HUDEP-2 (cell line): ENCODE measurements around the gene MYO16.
"Not testable (repeated sequence)": the region's sequence is repeated elsewhere in the genome, so short reads cannot be mapped to it uniquely, and the experiment has no call there.

ENCODE experiments used
- DNase-seq, 76 experiments: peaks; one replicate each; lab custom pipeline; 2025; ENCODE audit not compliant: unreplicated experiment in 76 of 76; lab: John Stamatoyannopoulos, UW

MYO16 gene

GRCh38 chr13:108877300-108877699, 247.9 kb downstream of the MYO16 start:
- DNase-seq = peak in 1 of 76 experiments; percentile 9

GRCh38 chr13:108878732-108879131, 249.3 kb downstream of the MYO16 start:
- no peak for DNase-seq

DNA sequence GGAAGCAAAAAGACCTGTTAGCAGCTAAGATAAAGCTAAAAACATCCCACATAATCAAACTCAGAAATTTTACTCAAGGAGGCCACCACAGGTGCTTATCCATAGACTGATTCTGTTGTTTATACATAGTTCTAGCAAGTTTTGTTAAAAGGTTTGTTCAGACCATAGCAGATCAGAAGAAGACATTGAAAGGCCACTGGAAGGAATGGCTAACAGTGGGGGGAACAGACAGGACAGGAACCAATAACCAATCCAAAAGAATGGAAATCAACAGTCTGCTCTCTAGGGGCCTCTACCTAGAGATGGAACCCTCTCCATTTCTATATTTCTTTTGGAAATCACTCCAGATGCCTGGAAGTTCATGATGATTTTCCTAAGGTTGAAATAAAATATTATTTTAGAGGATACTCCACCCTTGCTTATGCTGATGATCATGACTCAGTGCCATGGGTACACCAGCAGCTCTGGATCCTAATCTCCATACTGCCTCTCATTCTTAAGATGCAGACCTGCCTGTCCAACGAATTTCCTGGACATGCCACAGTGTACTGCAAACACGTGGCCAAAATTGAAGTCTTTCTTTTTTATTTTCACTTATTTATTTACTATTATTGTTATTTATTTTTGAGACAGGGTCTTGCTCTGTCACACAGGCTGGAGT, 260.0 kb downstream of the MYO16 start:
- no peak for DNase-seq

DNA sequence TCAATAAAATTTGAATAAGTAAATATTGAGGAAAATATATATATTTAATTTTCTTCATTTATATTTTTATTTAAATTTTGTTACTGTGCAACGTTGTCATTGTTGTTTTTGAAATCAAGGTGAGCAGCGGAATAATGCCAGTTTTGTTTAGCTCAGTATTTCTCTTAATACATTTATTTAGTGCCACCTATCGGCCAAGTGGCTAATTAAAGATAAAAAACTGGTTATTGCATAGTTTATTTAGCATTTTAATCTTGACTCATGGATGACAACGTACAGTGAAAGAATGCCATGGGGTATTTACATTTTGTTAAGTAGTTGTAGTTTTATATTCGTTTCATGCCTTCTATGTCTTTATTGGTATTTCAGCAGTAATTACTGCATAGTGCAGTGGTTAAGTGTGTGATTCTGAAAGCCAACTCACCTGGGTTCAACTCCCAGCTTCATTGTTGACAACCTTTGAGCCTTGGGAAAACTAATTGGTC, 265.9 kb downstream of the MYO16 start:
- peak in 13 of 76 experiments; percentile 1 to 45 (median 14) for DNase-seq

DNA sequence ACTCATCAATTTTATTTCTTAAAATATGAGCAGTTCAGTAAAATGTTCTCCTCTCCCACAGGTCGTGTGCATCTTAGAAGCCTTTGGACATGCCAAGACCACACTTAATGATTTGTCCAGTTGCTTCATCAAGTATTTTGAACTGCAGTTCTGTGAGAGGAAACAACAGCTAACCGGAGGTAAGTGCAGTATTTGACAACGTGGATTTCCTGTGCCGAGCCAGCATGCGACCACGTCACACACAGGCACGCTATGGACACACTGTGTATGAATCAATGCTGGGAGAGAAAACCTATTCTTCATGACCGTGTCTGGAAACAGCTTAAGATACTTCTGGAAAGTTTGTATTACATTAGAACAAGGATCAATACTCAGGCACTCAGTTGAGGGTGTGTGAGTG, 268.5 kb downstream of the MYO16 start:
- no peak for DNase-seq

GRCh38 chr13:108902405-108903155, 273.2 kb downstream of the MYO16 start:
- DNase-seq = no peak

GRCh38 chr13:108903613-108904012, 274.2 kb downstream of the MYO16 start:
- no peak for DNase-seq

- DNase-seq = no peak
Observed at GRCh38 chr13:108911807-108912206, 282.4 kb downstream of the MYO16 start.

DNA sequence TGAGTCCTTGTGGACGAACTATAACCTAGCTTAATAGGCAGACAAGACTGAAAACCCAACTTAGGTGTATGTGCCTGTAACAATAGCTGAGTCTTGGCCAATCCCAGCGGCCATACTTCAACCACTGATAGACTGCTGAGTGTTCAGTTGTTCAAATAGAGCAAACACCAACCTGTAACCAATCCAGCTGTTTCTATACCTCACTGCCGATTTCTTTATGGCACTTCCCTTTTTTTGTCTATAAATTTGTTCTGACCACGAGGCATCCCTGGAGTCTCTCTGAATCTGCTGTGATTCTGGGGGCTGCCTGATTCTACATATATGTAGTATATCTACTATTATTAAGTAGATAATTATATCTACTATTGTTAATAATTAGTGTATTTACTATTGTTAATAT, 284.3 kb downstream of the MYO16 start:
- DNase-seq = not testable (repeated sequence)

- DNase-seq = peak in 5 of 76 experiments; percentile 1 to 16 (median 3)
Observed at GRCh38 chr13:108915095-108915633, 285.8 kb downstream of the MYO16 start.

DNA sequence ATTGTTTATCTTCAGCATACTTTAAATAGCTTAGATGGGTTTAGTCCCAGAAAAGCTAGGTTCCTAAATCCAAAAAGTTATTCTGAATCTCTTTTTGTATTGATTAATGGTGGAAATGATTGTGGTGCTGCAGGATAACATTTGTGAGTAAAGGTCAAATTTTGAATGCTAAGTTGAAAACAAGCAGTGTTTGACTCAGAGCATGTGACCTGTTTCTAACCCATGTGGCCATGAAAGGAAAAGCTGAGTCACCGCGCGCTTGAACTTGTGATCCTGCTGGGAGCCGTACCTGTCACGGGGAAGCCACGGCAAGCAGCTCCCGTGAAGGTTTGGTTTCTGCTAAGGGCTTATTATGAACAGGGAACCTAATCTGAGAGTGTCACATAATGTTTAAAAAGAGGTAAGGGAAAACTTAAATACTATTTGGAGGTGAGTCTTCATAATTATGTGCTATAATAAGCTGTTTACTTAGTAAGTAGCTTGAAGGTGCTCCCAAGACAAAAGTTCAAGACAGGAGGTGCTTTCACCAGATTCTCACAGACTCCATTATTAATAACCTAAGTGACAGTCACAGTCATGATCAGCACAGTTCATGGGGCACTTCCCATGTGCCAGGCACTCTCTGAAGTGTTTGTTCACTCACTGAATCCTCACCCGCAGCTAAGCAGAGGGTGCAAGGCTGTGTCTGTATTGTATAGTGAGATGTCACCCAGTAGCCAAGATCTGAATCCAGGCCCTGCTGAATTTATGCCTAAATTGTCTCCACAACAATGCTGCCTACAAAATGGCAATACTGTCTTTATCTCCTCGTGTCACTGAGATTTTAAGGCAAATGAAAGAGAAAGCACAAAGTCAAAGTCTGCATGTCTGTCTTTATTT, 286.5 kb downstream of the MYO16 start:
- peak in 67 of 76 experiments; percentile 2 to 80 (median 44) for DNase-seq

GRCh38 chr13:108917581-108917980, 288.2 kb downstream of the MYO16 start:
- no peak for DNase-seq

DNA sequence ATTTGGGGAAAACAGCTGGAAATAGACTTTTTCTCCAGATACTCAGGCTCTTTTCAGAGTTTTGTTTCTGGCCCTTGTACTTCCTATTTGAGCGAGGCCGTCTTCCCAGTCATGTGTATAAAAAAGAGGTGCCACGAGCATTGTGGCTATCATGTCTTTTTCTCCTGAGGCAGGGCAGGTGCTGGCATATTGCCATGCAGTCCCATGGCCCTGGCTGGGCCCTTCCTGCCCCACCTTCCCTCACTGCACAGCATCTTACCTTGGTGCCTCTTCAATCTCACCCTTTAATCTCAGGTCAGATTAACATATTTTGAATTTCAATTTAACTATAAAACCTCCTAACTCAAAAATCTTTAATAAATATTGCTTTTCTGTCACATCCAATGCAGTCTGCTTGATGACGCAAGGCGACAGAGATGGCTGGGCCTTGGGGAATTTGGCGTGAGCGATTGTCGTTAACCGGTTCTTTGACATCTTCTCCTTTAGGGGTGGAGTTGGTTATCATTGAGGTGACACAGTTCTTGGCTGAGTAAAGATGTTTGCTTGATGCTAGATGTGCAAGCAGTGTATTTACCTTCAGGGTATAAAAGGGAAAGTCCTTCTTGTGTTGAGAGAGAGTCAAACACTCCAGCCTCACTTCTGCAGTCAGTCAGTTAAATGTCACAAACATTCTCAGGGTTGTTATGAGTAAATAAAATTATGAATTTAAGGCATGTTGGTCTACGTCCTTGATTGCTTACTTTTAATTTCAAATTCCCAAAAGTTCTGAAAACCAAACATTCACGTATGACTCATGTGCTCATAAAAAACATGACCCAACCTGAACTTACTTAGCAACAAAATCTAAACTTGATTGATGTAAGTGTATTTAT, 289.9 kb downstream of the MYO16 start:
- DNase-seq = no peak

- no peak for DNase-seq
Observed at GRCh38 chr13:108920137-108920536, 290.7 kb downstream of the MYO16 start.

GRCh38 chr13:108921238-108921637, 291.8 kb downstream of the MYO16 start:
- DNase-seq = no peak

GRCh38 chr13:108922108-108922507, 292.7 kb downstream of the MYO16 start:
- DNase-seq = no peak

DNA sequence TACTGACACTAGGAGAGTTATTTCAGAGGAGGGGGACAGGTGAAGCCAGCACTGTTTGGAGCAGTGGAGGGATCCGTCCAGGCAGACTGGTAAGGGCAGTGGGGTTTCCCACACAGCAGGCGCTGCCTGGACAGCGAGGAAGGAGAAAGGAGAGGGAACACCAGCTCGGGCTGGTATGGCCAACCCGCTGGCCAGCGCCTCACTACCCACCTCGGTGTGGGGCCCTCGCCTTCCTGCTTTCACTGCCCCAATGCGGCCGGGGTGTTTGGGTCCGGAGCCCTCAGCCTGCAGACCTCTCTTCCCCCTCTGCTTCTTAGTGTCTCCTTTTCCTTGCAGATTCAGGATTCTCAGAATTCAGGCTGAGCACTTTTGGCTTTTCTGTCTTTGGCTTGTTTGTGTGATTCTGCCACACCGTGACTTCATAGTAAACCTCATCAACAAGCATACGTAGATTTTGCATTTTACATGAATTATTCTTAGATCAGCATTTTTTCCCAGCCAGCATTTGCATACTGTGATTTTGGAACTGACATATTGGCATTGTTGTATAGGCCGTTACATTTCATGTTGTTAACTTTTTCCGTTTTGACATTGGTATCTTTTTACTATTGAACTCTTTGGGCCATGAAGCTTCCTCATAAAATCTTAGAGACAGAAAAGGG, 294.1 kb downstream of the MYO16 start:
- no peak for DNase-seq

DNA sequence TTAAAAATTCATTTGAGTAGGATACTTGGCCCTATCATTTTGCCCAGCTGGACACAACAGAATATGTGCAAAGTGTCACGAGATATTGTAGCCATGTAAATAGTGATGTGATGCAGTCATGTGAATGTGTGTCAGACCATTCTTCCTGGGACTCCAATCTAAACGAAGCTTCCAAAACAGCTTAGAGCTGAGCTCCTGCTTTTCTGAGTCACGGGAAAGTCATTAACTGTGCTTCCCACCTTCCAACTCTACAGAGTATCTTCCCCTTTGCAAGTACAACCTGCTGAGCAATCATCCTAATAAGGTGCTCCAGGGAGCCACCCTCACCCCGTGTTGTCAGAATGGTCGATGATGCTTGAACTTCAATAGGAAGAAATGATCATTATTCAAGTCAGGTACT, 294.7 kb downstream of the MYO16 start:
- no peak for DNase-seq

DNA sequence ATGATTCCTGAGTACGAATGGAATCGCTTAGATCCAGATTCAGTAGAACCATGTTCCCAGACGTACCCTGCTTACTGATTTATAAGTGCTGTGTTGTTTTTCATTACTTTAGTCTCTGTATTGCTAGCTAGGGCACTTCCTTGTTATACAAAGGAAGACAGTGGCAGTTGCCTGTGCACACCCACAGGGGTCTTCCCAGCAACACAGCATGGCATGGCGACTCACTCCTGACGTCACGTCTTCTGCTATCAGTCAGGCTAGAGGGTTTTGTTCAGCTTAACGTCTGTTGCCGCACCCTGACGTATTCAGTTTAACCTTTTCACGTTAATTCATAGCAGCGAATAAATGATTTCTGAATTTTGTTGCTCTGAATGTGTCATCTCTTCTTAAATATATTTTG, 295.1 kb downstream of the MYO16 start:
- DNase-seq = no peak
